GM19452 (cell line): ENCODE results near the gene SPAG17.

Experiments used
- ATAC-seq: cut with Tn5 transposase; IDR thresholded peaks from one replicate; pipeline ENCODE4 v1.9.1; 2021; ENCODE audit not compliant: unreplicated experiment

SPAG17 gene

DNA sequence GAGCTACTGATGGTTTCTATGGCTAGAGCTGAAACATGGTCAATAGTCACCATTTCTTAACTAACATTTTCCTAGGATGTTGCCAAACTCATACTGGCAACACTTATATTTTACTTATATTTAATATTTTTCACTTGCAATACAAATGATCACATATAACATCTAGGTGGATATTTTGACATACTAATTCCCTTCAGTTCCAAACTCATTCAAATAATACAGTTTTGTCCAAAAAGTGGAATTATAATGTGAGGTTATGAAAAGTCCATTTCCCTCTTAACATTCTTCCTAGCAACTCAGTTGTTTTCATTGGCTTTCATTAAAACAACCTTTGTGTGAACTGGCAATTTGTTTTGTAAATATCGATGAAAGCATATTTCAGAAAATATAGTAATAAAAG is 16.0 kb downstream of the SPAG17 start:
- no peak for ATAC-seq

DNA sequence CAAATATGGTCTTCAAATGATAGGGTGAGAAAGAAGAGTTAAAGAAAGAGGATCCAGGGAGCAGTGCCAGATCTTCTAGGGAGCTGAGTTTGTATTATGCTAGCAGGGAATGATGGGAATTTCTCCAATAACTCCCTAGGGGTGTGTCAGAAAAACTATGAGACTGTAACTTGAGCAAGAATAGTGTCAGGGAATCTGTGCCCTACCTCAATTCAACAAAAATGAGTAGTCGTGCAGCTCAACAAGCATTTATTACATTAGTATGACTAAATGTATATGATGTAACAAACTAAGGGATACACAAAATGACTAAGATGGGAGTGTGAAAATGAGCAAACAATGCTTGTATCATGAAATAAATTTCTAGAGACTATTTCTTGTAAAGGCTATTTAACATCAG is 24.2 kb downstream of the SPAG17 start:
- no peak for ATAC-seq

DNA sequence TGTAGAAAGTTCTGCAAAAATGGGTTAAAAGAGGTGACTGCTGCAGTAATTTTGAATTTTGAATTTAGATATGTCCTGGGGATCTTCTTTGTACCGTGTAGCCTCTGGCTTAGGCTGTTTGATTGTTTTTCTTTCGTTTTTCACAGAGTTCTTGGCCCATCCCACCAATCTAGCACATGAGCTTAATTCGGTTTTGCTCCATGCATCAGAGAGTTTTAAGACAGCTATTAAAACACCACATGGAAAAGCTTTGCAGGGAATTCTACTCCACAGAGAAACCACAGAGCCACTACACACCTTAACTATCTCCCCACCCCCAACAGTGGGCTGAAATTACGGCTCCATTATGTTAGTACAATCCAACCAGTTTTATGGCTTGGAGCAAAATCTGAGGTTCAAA is 25.5 kb downstream of the SPAG17 start:
- ATAC-seq: no peak

DNA sequence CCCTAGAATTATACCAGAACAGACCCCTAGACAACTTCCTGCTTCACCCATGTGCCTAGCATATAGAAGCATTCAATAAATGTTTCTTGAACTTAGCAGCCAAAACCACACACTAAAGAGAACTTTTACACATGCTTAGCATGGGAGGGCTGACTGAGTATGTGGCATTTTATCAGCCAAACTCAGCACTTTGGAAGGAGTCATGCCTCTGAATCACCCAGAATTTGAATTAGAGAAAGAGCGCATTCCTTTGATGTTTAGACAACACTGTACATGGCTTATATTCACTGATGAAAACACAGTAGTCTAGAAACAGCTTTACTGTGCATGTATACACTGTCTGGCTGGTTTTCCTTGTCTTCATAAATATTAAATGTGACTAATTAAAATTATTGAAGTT is 26.1 kb downstream of the SPAG17 start:
- no peak for ATAC-seq

DNA sequence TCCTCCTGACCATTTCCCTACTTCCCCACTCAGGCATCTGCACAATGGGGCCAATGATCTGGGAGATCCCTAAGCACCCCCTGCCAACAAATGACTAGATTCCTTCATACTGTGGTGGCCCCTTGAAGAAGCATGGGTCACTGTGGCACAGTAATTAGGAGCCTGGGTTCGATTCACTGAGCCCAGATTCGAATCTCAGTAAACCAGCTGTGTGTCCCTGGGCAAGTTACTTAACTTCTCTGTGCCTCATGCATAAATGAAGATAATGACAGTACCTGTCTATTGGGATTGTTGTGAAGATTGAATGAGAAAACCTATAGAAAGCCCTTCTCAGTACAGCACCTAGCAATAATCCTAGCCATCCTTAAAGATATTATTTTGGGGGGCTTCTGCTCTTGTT is 27.5 kb downstream of the SPAG17 start:
- no peak for ATAC-seq

DNA sequence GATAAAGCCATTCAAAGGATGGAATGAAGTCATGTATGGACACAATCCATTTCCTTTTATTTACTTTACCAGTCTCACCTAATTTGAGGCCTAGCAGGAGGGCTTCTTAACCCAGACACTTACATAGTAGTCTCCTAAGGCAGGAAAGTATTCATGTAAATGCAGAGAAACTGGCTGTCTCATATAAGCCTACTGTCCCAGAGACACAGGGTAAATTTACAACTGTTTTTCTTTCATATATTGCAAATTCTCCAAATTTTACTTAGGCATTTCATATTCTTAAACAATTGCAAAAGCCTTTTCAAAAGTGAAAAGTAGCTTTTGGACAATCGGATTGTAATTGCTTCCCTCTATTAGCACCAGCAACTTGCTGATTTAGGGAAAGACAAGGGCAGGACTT is 29.9 kb downstream of the SPAG17 start:
- no peak for ATAC-seq

DNA sequence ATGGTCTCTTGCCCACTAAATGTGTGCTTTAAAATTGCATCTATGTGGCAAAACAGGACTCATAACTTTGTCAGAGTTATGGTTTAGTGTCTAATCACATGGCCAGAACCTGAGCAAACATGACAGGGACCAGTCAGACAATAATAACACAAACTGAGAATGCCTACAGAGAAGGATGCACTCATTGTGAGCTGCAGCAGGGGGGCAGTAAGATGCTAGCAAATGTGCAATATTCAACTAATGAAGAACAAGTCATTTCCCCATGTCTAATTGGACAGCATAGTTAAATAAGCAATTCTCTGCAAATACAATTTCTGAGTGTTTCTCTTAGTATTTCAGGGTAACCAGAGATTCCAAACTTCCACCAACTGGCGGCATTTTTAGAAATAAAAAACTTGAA is 30.8 kb downstream of the SPAG17 start:
- no peak for ATAC-seq

DNA sequence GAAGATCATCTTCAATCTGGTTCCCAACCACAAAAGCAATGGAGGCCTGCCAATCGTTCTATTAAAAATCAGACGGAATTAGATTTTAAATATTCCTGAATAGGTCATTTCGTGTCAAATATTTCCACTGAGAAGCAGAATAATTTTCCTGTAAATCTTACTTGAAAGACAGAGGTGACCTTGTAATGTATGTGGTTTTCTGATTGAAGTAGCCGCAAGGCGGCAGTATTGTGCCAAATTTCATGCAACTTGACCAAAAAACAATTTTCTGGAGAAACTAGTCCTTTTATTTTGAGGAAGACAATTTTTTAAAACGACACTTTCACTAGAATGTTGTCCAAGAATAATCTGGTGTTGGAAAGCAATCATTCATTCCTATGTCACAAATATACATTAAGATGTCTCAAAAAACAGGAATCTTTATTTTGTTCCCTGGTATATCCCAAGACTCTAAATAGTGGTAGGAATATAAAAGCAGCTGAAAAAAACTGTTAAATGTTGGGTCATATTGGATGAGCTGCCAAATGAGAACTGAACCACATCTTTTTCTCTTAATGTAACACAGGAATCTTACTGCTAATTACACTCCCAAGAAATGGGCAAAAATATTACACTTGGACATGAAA is 33.6 kb downstream of the SPAG17 start:
- ATAC-seq: no peak

DNA sequence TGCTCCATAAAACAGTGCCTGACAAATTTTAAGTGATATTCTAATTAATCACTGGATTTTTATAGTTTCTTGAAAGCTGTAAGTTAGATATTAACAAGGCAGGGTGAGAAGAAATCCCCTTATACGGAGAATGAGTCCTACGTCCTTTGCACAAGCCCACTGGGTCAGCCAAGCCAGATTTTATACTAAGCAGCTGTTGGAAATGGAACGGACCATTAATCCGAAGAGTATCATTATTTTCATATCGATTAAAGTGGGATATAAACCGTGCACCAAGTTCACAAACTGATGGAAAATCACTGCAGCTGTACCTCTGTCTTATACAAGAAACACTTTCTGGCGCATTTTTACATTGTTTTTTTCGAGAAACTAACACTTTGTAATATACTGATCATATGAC is 35.2 kb downstream of the SPAG17 start:
- no peak for ATAC-seq

DNA sequence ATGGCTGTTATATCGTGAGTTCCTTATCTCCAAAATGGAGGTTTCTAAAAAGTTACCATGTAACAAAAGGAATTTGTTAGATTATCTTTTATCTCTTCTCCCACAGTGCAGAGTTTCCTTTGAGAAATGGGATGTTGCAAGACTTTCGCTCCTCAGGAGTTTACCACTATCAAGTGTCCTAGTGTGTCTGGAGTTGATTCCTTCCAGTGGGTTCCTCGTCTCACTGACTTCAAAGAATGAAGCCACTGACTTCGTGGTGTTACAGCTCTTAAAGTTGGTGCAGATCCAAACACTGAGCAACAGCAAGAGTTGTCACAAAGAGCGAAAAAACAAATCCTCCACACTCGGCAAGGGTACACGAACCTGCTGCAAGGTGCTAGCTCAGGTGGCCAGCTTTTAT is 37.0 kb downstream of the SPAG17 start:
- ATAC-seq: no peak

DNA sequence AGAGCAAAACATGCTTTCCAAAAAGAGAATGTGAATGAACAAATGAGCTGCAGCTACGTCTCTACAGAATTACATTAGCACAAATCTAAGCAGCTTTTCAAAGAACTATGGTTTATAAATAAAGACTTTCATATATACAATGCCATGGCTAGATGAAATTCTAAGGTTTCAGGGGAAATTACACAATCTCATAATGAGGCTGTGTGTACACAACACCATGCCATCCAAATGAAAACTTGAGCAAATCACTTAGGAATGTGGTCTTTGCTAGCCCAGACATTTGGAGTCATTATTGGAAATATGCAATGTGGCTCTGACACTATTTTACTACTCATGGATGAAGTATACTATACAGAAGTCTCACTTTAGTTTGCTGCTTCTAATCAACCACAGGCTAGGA is 37.5 kb downstream of the SPAG17 start:
- no peak for ATAC-seq

DNA sequence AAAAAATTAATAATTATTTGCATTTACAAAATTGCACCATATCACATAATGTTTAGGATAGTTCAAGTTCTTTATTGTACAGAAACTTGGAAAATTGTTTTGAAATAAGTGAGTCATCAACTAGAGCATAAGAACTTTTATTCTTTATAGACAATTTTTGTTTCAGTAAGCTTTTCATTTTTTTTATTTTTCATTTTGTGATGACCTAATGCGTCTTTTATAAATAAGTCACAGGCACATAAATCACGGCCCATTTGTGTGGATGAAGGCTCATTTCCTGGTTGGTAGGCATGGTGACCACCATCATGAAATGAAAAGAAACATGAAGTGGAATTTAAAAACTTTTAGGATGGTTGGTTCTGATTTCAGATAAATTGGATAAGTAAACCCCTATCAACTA is 39.3 kb downstream of the SPAG17 start:
- no peak for ATAC-seq

DNA sequence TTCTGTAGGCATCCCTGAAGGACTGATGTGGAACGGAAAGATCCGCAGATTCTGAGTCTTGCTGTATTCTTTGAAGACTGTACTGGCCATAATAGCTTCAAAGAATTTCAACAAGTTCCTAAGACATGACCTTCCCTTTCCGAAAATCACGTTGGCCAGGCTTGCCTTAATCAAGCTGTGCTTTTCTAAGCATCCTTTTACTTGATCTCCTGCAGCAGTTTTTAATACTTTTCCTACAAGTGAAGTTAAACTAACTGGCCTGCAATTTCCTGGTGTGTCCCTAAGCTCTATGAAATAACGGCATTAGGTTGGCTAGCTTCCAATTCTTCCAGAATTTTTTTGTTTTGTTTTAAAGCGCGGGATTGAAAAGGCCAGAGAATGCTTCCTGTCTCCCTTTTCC is 40.3 kb downstream of the SPAG17 start:
- no peak for ATAC-seq

DNA sequence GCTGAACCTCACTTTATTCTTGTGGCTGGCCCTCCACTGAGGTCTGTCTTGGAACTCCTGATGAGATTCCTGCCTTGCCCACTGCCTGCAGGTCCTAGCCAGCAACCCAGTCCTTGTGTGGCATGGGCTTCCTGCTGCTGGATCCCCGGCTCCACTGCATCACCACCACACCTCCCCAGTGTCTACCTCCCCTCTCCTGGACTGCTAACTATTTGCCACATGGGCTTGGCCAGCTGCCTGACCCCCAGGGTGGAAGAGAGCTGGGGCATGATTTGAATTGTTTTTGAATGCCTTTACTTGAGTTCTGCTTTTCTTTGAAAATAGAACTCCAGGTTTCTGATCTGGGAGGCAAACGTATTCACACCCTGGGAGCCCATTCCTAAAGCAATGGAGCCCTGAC is 41.2 kb downstream of the SPAG17 start:
- ATAC-seq: no peak

DNA sequence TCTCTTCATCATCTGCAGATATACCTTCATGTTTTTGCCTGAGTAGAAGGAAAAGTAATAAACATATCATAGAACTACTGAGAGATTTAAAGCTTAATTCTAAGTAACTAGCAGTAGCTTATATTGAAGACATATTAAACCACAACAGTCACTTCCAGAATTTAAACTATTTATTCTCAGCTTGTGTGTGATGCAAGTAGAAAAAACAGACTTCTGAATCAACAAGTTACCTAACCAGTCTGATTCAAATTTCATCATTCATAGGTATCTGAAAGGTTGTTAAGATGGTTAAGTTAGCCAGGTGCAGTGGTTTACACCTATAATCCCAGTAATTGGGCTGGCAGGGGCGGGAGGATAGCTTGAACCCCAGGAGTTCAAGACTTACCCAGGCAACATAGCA is 41.9 kb downstream of the SPAG17 start:
- ATAC-seq: no peak

DNA sequence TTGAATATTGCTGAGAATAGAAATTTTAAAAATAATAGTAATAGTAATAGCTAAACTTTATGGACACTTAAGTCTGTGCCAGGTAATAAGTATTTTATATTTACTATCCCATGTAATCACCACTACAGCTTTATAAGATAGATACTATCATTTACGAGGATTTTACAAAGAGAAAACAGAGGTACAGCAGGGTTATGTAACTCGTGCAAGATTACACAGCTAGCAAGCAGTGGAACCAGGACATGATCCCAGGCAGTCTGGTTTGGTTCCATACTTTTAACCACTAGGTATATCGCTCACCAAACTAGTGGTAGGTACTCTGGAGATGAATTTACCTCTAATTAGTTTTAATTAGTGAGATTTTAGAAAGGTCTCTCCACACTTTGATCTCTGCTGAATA is 42.5 kb downstream of the SPAG17 start:
- ATAC-seq: no peak

DNA sequence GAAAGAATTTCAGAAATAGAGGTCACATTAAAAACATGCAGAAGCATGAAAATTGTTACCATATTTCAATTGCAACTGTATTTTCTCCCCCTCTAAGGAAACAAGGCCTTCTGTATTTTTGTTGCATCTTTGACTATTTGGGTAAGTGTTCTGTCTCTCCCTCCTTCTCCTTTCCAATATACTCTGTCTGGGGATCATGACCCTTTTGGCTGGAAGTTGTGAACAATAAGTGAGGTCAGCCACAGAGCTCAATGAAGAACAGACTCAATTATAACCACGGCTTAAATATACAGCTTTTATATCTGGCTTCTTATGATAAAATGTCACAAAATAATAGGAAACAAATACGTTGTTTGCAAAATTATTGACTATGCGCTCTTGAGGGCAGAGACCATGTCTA is 47.1 kb downstream of the SPAG17 start:
- no peak for ATAC-seq

DNA sequence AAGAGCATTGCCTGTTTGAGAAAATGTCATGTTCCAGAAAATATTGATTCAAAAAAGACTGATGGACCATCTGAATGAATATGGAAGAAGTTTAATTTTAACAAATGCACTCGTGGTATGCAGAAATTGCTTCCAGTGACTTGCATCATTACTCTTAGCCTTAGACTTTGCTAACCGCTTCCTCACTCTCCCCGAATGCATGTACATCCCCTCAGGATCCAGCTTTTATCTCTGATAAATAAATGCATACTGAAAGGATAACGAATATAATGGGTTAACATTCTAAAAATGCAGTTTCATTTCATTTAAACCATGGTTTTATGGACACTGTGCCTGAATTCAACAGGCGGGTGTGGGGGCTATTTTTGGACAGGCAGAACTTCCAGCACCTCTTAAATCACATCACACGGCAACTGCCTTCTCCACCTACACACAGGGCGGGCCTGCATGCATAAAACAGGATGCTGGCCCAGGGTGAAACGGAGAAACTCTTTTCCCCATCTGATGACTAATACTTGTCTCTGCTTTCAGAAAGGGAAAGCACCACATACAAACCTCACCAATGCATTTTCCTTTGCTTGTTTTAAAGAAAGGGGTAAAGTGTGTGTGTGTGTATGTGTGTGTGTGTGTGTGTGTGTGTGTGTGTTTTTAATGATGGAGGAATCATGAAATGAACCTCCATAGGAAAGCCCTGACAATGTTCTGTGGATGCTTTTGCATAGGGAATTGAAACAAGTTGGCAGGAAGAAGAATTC is 48.7 kb downstream of the SPAG17 start:
- peak; percentile 99 for ATAC-seq

DNA sequence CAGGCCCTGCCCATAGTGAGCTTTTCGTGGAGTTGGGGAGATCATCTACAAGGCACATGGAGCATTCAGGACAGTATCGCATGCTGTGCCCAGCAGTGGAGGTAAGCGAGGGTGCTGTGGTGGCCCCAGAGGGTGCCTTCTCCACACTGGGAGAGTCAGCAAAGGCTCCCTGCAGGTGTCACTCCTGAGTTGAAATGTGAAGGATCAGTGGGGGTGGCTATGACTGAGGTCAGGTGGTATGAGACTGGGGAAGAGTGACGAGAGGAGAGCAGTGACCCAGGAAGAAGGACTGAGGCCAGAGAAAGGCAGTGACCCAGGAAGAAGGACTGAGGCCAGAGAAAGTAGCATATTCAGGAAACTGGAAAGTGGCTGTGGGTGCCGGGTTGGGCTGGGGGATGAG is 53.0 kb downstream of the SPAG17 start:
- ATAC-seq: no peak

DNA sequence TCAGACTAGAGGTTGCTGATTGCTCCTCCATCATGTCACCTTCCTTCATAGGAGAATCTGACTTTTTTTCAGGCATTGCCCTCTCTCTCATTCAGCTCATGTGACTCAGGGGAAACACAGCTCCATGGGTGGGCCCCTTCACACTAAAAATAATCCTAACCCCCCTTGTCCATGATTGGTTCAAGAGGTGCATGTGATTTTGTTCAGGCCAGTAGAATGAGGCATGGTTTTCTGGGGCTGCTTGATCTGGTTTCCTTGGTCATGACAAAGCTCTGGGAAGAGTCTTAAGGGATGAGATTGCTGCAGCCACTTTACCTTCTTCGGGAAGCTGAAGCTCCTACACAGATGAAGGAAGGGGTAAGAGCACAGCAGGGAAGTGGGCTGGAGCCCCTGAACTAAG is 56.3 kb downstream of the SPAG17 start:
- ATAC-seq: no peak

DNA sequence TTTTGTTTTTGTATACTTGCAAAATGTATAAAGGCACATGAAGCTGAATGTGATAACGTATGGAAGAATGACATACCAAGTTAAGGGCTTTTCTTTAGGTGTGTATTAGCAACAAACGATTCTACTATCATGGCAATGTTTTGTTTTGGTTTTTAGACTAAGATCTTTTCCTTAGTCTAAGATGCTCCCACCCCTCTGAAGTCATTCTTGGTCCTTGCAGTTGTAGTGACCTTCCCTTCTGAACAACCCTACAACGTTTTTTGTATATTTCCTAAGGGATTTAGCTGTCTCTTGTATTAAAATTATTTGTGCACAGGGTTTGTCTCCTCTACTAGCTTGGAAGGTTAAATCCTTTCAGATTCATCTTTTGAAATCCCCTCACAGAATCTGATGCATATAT is 61.0 kb downstream of the SPAG17 start:
- ATAC-seq: no peak

DNA sequence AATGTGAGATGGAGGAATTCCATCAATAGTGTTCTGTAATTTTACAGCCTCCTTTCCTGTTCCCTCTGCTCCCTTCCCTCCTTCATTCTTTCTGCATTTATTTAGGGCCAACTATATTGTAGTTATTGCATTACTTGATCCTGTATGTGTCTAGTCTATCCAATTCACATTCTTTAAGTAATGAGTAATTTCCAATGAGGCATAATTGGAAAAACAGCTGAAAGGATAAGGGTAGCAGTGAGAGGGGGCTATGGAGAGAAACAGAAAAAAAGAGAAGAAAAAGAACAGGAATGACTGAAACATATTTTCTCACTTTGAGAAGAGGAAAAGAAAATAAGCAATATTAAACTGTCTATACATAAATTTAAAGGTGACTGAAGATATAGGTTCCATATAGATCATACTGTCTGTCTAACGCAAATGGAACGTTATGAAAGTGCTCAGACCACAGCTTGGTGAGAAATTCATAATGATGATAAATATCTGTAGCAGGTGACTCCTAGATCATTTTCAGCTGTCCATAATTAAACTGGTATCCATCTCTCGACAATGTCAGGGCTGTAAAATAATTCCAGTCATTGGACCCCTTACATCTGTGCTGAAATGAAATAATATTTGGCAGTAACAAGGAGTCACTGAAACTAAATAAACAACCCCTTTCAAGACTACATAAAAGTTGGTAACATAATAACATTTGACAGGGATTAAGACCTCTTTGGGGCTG is 61.8 kb downstream of the SPAG17 start:
- ATAC-seq: no peak
